Fibroblast of skin of scalp (primary cell): ENCODE results near the gene AUTS2.

Experiments used
- DNase-seq: peaks from one replicate; pipeline ENCODE4 v3.0.0-alpha.2; 2013

Gene AUTS2

DNA sequence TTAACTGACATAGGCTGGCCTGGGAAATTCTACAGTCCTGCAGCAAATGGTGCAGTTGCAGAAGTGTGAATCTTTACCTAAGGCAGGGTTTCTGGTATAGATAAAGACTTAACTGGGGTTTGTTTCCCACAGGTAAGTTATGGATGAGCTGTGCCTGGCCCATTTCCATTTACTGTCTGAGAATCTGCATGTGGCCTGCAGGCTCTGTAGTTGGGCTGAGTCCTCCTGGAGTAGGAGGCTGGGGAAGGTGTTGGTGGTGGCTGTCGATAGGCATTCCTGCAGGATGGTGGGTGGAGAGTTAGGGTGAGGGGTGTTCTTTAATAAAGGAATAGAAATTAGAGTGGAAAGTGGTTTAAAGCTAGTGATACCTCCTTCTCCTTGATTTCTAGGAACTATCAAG, 193.5 kb downstream of the AUTS2 start:
- no peak for DNase-seq

DNA sequence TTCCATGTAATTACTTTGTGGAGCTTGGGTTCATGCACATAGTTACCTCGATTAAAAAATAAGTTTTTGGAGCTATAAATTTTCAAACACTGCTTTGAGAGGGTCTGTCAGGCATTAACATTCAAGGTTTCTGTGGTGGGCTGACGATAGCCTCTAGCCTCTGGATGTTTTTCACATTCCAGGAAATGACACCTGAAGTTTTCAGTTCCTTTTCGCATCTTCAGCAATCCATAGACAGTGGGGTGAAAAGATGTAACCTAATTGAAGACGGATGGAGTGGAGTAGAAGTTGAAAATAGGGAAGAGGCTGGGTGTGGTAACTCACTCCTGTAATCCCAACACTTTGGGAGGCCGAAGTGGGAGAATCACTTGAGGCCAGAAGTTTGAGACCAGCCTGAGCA, 197.7 kb downstream of the AUTS2 start:
- no peak for DNase-seq

DNA sequence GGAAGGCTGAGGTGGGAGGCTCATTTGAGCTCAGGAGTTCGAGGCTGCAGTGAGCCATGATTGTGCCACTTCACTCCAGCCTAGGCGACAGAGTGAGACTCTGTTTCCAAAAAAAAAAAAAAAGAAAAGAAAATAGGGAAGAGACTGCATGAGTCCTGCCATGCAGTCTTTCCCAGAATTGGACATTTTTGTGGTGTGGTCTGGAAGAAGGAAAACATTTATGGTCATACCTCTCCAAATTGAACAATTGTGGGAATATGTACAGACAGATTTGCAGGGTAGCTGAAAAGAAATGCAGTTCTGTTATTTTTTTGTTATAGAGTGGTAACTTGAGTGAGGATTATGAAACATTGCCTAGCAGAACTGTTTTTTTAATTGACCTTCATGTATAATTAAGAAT, 198.1 kb downstream of the AUTS2 start:
- DNase-seq, result peak; percentile 83

DNA sequence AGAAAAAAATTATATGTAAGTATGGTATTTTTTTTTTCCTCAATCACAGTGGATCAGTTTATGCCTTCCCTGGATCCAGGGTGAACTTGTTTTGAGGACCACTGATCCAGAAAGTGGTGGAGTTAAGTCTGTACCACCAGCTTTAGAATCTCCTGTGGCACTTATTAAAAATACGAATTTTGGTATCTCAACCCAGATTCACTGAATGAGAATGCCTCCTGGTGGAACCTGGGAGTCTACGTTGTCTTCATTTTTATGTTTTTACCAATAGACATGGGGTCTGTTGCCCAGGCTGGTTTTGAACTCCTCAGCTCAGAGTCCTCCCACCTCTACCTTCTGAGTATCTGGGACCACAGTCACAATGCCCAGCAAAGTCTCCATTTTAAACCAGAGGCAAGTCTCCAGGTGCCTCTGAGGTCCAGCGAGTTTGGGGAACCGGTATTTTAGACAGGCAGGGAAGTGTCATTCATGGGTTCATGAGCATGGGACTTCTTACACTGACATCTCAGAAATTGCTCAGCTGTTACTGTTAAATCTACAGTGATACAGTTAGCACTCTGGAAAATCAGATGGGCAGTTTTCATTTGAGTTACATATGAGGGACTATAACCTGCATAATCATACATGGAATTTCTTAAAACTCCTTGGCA, 200.9 kb downstream of the AUTS2 start:
- DNase-seq, result no peak

DNA sequence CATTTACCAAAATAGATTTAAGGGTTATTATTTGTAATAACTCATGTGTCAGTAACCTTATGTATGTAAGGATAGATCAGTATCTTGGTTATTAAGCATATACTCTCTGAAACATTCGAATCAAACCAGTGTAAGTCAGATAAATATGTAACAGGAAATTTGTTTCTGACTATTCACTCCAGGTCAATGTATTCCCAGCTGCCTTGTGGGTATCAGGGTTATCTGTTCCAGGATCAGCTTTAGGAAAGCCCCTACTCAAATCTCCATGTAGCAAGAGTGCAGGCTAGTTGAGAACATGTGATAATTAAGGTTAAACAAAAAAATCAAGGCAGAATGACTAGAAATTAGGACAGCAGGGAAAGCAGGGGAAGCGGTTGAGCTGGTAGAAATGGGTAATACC, 201.7 kb downstream of the AUTS2 start:
- DNase-seq, result no peak

DNA sequence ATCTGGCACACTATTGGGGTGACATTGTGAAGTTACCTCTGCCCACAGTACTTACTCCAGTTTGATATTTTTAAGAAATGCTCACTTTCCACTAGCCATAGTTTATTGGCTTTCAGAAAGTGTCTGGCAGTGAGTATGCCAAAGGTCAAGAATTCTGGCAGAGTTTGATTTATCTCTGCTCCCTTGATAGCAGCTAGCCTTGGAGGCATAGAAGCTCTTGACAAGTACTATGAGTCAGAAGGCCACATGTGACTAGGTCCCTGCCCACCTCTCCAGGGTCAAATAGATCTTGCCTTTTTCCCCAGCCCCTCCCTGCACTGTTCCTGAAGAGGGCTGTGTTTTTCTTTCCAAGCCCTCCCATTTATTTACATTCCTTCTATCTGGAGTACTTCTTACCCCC, 202.2 kb downstream of the AUTS2 start:
- peak; percentile 49 for DNase-seq

DNA sequence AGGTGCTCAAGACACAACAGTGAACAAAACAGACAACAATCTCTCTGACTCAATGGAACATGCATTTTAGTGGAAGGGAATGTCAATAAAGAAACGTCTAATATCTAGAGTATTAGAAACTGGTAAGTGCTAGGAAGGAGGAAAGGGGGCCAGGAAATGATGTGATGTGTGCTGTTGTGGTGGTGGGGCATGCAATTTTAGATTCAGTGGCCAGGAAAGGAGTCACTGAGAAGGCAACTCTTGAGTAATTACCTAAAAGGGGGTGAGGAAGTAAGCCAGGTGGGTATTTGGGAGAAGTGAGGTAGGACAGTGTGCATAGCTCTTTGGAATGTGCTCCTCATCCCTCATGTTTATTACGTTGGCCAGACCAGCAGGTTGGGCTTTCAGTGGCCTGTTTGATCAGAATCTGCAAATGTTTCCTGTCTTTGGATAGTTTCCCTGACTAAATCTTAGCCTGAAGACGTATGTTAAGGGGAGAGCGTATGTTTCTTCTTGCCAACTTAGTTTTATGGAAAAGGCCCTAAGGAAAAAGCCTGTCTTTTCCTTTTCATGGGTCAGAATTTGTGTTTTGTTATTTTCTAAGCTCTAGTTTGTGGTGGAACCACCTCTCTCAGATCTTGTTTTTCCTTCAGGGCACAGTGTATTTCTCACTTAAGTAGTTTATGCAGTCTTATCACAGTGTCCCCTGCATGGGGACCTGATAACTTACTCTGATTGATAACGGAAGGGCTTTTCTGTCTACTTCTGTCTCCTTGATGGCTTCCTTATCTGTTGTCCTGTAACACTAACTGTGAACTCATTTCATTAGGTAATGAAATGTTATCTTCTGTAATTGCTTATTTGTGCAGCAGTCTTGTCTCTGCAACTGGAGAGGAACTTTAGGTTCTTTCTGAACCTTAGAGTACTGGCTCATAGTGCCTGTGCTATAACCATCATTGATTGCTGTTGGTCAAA, 203.7 kb downstream of the AUTS2 start:
- DNase-seq, result no peak

DNA sequence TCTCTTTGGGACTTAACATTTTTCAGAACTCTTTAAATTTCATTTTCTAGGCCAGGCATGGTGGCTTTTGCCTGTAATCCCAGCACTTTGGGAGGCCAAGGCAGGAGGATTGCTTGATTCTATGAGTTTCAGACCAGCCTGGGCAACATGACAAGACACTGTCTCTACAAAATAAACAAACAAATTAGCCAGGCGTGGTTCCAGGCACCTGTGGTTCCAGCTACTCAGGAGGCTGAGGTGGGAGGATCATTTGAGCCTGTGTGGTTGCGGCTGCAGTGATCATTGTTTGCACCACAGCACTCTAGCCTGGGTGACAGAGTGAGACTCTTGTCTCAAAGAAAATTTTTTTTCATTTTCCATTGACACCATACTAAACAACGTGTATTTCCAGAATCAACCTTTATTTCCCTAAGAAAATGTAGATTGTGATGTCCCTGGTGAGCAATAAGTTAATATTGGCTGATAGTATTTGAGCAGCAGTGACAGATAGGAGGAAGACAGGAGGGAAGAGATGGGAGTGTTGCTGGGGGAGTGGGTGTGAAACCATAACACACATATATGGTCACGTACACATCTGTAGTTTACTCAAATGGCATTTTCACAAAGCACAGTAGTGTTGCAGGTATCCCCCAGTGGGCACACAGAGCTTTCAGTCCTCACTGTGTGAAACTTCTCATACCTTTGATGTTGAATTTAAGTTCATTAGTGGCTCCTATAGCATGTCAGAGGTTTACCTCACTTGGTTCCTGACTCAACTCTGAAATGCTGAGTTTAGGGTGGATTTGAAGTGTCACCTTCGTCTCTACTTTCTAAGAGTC, 205.6 kb downstream of the AUTS2 start:
- no peak for DNase-seq

DNA sequence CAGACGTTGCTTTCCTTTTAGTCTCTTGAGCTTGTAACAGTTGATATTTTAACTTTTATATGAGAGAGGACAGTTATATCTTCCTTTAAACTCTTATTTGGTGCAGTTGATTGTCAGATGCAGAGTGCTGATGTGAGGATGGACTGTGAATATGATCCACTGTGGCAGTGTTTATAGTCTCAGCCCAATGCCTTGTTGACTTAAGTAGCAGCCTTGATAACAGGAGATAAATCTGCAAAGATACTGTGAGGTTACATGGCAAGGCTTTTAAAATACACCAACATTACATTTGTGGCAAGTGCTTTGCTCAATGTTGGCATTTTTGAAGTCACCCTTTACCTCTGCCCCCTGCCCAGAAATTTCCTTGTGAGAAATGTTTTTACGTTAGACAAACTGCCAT, 206.7 kb downstream of the AUTS2 start:
- no peak for DNase-seq

DNA sequence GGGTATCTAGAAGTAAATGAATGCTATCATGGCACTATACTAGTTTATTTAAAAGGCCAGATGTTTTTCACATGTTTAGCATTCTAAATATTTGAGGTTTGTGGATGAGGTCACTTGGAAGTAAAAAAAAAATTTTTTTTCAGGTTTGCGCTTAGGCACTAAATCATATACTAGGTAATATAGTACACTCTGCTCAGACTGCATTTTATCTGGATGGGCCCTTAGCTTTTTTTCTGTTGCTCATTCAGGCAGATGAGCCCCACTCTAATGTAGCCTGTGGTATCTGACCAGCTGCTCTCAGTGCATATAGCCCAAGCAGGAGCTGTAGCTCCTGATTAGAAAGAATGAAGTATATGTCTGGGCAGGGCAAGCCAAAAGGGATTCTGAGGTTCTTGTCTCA, 210.1 kb downstream of the AUTS2 start:
- peak; percentile 43 for DNase-seq

DNA sequence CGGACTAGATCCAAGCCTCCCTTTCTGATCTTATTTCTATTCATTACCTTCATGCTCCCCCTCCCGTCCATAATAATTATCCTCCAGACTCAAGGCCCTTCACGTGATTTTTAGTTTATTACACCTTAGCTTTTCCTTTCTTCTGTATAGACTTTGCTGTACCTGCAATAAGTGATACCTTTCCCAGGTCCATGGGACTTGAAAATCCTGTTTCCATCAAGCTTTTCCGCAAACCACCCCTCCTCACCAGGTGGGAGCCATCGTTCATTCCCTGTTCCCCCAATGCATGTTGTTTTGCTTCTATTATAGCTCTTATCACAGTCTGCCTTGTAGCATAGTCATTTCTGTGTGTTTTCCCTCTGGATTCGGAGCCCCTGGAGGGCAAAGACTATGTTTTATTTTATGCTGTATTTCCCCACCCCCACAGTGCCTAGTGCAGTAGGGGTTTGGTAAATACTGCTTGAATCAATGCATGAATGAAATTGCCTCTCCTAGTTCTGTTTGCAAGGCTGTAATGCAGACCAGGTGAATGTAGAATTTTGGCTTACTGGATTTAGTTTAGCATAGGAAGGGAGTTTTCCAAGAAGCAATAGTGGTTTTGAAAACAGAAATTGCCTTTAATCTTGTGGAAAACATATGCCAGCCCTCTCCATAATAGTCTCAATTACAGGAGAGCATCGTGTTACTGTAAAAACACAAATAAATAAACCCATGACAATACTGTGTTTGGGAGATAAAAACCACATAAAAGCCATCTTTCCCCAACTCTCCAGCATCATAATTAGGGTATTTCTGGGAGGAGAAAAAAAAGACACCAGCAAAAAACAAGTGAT, 213.4 kb downstream of the AUTS2 start:
- DNase-seq, result no peak

DNA sequence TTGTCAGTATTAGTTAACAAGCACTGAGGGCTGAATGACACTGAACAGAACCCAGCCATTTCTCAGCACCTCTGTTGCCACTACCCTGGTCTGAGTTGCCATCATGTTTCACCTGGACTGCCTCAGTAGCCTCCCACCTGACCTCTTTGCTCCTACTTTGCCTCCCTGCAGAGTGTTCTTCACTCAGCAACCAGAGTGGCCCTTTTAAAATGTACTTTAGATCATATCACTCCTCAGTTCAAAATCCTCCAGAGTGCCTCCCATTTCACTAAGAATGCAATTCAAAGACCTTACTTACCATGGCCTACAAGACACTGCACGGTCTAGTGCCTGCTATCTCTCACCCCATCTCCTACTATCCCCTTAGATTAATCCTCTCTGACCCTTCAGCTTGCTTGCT, 214.5 kb downstream of the AUTS2 start:
- DNase-seq, result no peak

DNA sequence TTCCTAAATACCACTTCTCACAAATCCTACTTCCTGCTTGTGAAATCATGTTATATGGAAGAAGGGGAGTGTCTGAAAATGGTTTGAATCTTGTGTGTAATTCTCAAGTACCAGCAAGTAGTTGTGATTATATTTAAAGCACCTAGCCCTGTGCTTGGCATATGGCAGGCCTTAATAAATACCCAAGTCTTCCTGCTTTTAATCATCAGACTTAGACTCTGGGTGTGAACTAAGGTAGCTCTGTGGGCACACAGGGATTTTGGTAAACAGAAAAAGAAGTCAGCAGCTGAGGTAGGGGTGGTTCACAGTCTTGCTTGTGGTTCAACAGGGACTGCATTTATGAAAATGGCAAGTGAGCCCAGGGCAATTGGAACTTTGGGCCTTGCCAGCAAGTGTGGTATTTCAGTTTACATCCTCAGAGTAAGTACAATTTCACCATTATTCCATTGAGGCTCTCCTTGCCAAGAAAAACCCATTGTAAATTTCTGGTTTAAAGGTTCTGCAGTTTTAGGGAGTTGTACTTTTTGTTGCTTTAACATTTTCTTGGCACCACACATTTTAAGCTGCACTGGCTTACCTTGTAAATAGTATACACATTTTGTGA, 215.5 kb downstream of the AUTS2 start:
- DNase-seq, result no peak

DNA sequence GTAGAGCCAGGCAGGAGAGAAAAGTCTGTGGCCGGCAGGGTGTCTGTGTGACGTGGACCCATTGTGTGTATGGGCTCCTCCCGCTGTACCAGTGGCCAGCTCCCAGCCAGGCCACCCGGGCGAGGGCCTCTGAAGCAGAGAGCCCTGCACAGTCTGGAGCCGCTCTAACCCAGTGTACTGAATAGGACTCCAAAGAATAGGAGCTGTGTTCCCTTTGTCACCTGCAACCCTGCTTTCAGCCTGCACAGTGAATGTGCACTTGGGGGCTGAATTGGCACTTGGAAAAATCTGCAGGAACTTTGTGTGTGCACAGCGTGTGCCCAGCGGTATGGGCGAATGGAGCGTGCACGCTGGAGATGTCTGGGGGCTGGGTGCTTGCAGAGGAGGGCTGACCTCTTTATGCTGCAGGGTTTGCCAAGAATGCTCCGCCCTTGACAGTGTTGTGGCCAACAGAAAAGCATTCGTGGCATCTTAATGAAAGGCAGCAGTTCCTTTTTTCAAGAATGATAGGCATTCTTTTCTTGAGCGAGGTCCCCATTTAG, 216.2 kb downstream of the AUTS2 start:
- DNase-seq, result peak; percentile 94

DNA sequence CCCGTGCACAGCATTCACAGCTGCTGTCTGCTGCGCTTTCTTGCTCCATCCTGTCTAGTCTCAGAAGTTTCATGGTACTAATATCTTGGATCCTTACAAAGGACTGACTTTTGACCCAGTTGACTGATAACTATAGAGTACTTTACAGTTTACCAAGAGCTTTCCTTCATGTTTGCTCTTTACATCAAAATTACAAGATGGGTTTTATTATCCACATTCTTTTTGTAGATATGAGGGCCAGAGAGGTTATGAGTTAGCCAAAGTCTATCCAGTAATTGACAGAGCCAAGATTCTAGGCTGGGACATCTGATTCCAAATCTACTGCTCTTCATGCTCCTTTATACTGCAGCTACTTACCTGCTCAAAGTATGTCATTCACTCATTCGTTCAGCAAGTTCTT, 218.2 kb downstream of the AUTS2 start:
- DNase-seq, result no peak

DNA sequence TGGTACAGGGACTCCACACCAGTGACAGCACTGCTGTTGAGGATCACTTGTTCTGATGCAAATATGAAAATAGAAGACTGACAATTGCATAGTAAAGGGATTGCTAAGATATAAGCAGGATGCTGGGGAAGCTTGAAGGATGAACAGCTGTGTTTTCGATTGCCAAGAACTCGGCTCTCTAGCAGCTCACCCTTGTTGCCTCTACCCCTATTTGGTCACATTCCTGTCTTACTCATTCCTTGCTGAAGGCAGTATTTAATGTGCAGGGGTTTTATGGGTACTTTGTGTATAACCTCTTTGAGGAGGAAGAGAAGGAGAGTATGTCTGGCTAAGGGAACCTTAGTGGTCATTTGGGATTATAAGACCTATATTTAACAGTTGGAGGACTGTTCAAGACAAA, 218.8 kb downstream of the AUTS2 start:
- peak; percentile 92 for DNase-seq

DNA sequence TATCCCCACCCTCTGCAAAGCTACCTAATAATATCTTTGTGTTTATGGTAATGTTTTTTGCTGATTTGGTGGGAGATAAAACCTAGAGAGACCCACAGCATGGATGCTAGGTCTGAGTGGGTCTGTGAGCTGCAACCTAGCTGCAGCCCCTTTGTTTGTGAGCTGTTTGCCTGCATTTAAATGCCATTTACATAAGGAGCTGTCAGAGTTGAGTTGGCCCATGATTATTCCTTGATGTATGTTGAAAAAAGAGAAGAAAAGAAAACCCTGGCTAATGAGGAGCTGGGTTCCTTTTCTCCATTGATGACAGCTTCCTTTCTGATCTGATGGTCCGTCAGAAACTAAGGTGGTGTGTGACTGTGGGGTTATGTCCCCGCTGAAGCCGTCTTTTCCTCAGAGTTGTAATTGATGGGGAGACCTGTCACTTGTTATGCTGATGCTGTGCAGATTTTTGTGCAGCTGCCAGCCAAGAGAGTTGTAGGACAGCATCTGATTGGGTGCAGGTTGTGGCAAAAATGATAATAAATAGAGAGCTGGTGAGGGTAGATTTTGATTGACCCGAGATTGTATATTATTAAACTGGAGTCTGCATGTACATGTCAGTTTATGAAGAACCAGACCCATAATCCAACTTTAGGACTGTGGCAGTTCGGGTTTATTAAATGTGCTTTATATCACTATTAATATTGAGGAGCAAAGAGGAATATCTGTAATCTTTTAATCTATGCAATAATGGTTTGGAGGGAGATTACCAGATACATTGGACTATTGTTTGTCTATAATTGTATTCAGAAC, 219.8 kb downstream of the AUTS2 start:
- DNase-seq, result no peak

DNA sequence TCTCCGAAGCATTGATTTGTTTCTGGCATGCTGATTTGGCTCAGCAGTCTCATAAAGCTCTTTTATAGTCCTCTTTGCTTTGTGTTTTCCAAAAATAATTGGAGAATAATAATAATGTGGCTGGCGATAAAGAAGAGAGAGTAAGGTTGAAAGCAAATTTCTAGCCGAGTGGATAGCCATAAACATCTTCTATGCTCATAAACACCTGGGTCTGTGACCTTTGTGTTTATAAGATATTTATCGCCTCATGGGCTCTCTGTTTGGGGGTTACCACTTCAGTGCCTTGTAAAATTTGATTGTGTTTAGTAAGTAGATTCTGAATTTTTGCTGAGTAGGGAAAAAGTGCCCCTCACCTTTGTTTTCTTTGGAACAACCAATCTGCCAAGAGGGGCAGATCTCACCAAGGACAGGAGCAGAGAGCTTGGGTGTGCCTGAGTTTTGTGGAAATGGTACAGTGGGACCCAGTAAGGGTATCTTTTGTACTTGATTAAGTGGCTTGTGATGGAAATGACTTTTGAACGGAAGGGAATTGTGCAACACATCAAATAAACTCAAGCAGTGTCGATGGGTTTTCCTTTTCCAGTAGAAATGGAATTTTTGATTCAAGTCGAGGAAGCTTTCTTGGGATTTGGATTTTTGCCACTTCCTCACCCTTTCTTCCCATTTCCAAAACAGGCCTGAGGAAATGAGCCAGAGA, 220.5 kb downstream of the AUTS2 start:
- DNase-seq, result no peak

DNA sequence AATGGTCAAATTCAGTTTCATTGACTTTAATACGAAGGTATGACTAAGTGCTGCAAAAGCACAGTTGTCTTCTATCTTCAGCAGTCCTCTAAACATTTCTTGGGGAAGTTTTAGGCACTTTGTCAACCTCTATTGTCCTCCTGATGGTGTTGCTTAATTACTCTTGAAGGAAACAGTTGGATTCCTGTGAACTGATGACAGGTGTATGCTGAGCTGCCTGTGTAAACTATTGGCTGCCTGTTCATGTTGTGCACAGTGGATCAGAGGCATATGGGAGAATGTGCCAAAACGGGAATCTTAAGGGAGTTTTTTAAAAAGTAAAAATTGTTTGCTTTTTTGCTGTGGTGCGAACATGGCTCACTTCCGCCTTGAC, 221.0 kb downstream of the AUTS2 start:
- no peak for DNase-seq
